Heart left ventricle (tissue), 13 donors: ENCODE results near the gene PIK3CA.

ENCODE experiments used
- CTCF ChIP-seq, 12 donors: fragments of 200-600 bp; sonication (generic) in 4 of 12; IDR thresholded peaks; one replicate each; pipeline versions ENCODE4 v1.5.0 to v1.8.0; 2018 to 2022; ENCODE audit warnings: antibody characterized with exemption in 12 of 12, mild to moderate bottlenecking in 5 of 12
- POLR2A ChIP-seq, 2 donors: fragments of 450-650 bp; IDR thresholded peaks; one replicate each; pipeline ENCODE4 v1.6.1; 2017; ENCODE audit warnings: antibody characterized with exemption in 2 of 2, mild to moderate bottlenecking in 2 of 2, moderate library complexity in 2 of 2
- donor health status: ischemic (EF 13 %, LVEDD 7.1; RV severe dilation, severe dysfunction).
- donor health status: DM: no; HTN: yes; CAD: no.
- donor health status: DM: no; HTN: no; CAD: no.
- donor health status: ischemic (EF 25% LVEDD 6.9; RV normal size, moderate dysfunction).
- donor health status: ischemic (EF 25% LVEDD 5.7; RV mildly dilated, moderate dysfunction).
- donor health status: ischemic (EF 35%, LVEDD 5.7; RV mildly dilated, moderate dysfunction).
- donor health status: nonischemic (EF 11% LVEDD 7.7; RV severe dilation, severe dysfunction).
- donor health status: DM: yes; HTN: yes; CAD: no.
- donor health status: PGD.
- donor health status: ischemic (EF 29% LVEDD 5.4; RV normal size, mild dysfunction).
- donor health status: nonischemic (EF 23%, LVEDD 6.1; RV moderate dilation, normal function).

- TF ChIP-seq CTCF (IDR thresholded peaks at IDR 0.05) (no peak), POLR2A (IDR thresholded peaks at IDR 0.05) (no peak)
Measured at GRCh38 chr3:179168918-179169317, 20.8 kb downstream of the PIK3CA start.
